Muscle of leg (tissue), 11 donors: ENCODE results near the gene LDLRAD4. TPM values are rescaled to one million over a fixed set of nuclear protein-coding genes. Genes with fewer than 3 reads are reported as not detected.

ENCODE experiments used
- DNase-seq: peaks from one replicate; pipeline ENCODE4 v3.0.0; 2013
- H3K27ac ChIP-seq: one replicate; pipeline ENCODE4 v1.5.1; 2013; ENCODE audit warnings: mild to moderate bottlenecking, low read length, control low read depth
- H3K27me3 ChIP-seq: one replicate; pipeline ENCODE4 v1.6.1; 2013; ENCODE audit warnings: low read length; ENCODE audit not compliant: control insufficient read depth, insufficient read depth
- H3K36me3 ChIP-seq: one replicate; pipeline ENCODE4 v1.6.1; 2013; ENCODE audit warnings: low read length; ENCODE audit not compliant: control insufficient read depth, insufficient read depth
- H3K4me1 ChIP-seq: one replicate; pipeline ENCODE4 v1.6.1; 2013; ENCODE audit warnings: low read length; ENCODE audit not compliant: control insufficient read depth, insufficient read depth
- H3K4me3 ChIP-seq: one replicate; pipeline ENCODE4 v1.5.1; 2013; ENCODE audit warnings: low read length, control low read depth
- H3K9me3 ChIP-seq: replicated peaks from 2 replicates; pipeline ENCODE4 v1.6.1; 2013; ENCODE audit warnings: low read depth, low read length; ENCODE audit not compliant: control insufficient read depth
- WGBS: methylation state at CpG from one replicate; pipeline ENCODE4 v1.1.5; 2013; ENCODE audit warnings: missing lambda C conversion rate; ENCODE audit not compliant: insufficient coverage; 5-methylcytosine and 5-hydroxymethylcytosine counted together
- polyA plus RNA-seq, 8 donors: library from polyadenylated mRNA; unstranded; fragments of 120-200 nt; gene quantifications; one replicate each; pipeline versions ENCODE4 v1.2.1 to v1.2.3, GENCODE V29; 2013; ENCODE audit warnings: inconsistent platforms in 1 of 8, low replicate concordance in 1 of 8; ENCODE audit not compliant: insufficient read length in 8 of 8, insufficient read depth in 1 of 8
- total RNA-seq: library from RNA; stranded (reverse); fragments of 120-200 nt; gene quantifications from one replicate; pipeline ENCODE4 v1.2.4, GENCODE V29; 2013

LDLRAD4 gene
- total and polyA plus RNA-seq, 9 donors, result 9.0 to 20.8 (median 14.4) TPM

GRCh38 chr18:13235981-13236380 is 17.4 kb downstream of the LDLRAD4 start:
- Histone ChIP-seq H3K4me3 (no peak overlapping the region), H3K36me3 (no peaks in the 10 kb centered on the region), H3K4me1 (peaks cover 38% of the 10 kb centered on the region), H3K9me3 (no peaks in the 10 kb centered on the region), H3K27me3 (peaks cover 3% of the 10 kb centered on the region), H3K27ac (peak overlapping the region; percentile 90)
- 11% methylated on average over 5 of the region's 8 CpGs for WGBS
- DNase-seq, result peak; percentile 97

GRCh38 chr18:13236411-13236810 is 17.9 kb downstream of the LDLRAD4 start:
- Histone ChIP-seq H3K9me3 (no peaks in the 10 kb centered on the region), H3K27ac (peak overlapping the region; percentile 26), H3K36me3 (no peaks in the 10 kb centered on the region), H3K4me3 (no peak overlapping the region), H3K27me3 (peaks cover 3% of the 10 kb centered on the region), H3K4me1 (peaks cover 38% of the 10 kb centered on the region)
- WGBS, result 73% methylated on average over 5 of the region's 9 CpGs
- no peak for DNase-seq

GRCh38 chr18:13237073-13237472 is 18.5 kb downstream of the LDLRAD4 start:
- peaks cover 35% of the 10 kb centered on the region for H3K4me1 ChIP-seq
- no peak overlapping the region for H3K4me3 ChIP-seq
- H3K9me3 ChIP-seq, result no peaks in the 10 kb centered on the region
- peaks cover 3% of the 10 kb centered on the region for H3K27me3 ChIP-seq
- no peak for DNase-seq
- H3K27ac ChIP-seq, result no peak overlapping the region
- WGBS, result 87% methylated on average over 6 of the region's 7 CpGs
- H3K36me3 ChIP-seq, result no peaks in the 10 kb centered on the region

- Histone ChIP-seq H3K4me3 (no peak overlapping the region), H3K36me3 (no peaks in the 10 kb centered on the region), H3K27me3 (peaks cover 3% of the 10 kb centered on the region), H3K9me3 (no peaks in the 10 kb centered on the region), H3K4me1 (peaks cover 29% of the 10 kb centered on the region), H3K27ac (no peak overlapping the region)
- DNase-seq, result no peak
- WGBS, result 67% methylated on average over 1 of the region's 3 CpGs
Observed at GRCh38 chr18:13237641-13238040, 19.1 kb downstream of the LDLRAD4 start.

GRCh38 chr18:13239171-13239956 is 20.8 kb downstream of the LDLRAD4 start:
- Histone ChIP-seq H3K27me3 (peaks cover 3% of the 10 kb centered on the region), H3K36me3 (no peaks in the 10 kb centered on the region), H3K4me1 (peaks cover 22% of the 10 kb centered on the region), H3K4me3 (no peak overlapping the region), H3K27ac (no peak overlapping the region), H3K9me3 (no peaks in the 10 kb centered on the region)
- peak; percentile 43 for DNase-seq
- WGBS, result 69% methylated on average over 10 of the region's 13 CpGs

GRCh38 chr18:13240060-13240725 is 21.6 kb downstream of the LDLRAD4 start:
- Histone ChIP-seq H3K4me3 (no peak overlapping the region), H3K27ac (no peak overlapping the region), H3K27me3 (peaks cover 3% of the 10 kb centered on the region), H3K4me1 (peaks cover 22% of the 10 kb centered on the region), H3K36me3 (no peaks in the 10 kb centered on the region), H3K9me3 (no peaks in the 10 kb centered on the region)
- DNase-seq, result no peak
- 98% methylated on average over 7 of the region's 15 CpGs for WGBS

GRCh38 chr18:13241083-13241892 is 22.7 kb downstream of the LDLRAD4 start:
- Histone ChIP-seq H3K9me3 (no peaks in the 10 kb centered on the region), H3K4me3 (no peak overlapping the region), H3K36me3 (no peaks in the 10 kb centered on the region), H3K27ac (no peak overlapping the region), H3K27me3 (peaks cover 3% of the 10 kb centered on the region), H3K4me1 (peaks cover 18% of the 10 kb centered on the region)
- DNase-seq, result no peak
- 93% methylated on average over 31 of the region's 31 CpGs for whole genome bisulfite sequencing

GRCh38 chr18:13241893-13242175 is 23.3 kb downstream of the LDLRAD4 start:
- Histone ChIP-seq H3K36me3 (no peaks in the 10 kb centered on the region), H3K4me3 (no peak overlapping the region), H3K27ac (no peak overlapping the region), H3K27me3 (peaks cover 3% of the 10 kb centered on the region), H3K4me1 (peaks cover 14% of the 10 kb centered on the region), H3K9me3 (no peaks in the 10 kb centered on the region)
- 88% methylated on average over 2 of the region's 13 CpGs for WGBS
- no peak for DNase-seq

GRCh38 chr18:13242797-13243196 is 24.2 kb downstream of the LDLRAD4 start:
- no peaks in the 10 kb centered on the region for H3K9me3 ChIP-seq
- no peak overlapping the region for H3K4me3 ChIP-seq
- peaks cover 11% of the 10 kb centered on the region for H3K4me1 ChIP-seq
- 50% methylated on average over 1 of the region's 5 CpGs for WGBS
- no peak for DNase-seq
- H3K36me3 ChIP-seq, result no peaks in the 10 kb centered on the region
- no peaks in the 10 kb centered on the region for H3K27me3 ChIP-seq
- H3K27ac ChIP-seq, result no peak overlapping the region

- WGBS, result 96% methylated on average over 9 of the region's 9 CpGs
Observed at GRCh38 chr18:13243363-13243762, 24.8 kb downstream of the LDLRAD4 start.

More at GRCh38 chr18:13243363-13243762, 24.8 kb downstream of the LDLRAD4 start:
- Histone ChIP-seq H3K4me1 (peaks cover 11% of the 10 kb centered on the region), H3K27ac (no peak overlapping the region), H3K9me3 (no peaks in the 10 kb centered on the region), H3K4me3 (no peak overlapping the region), H3K36me3 (no peaks in the 10 kb centered on the region), H3K27me3 (no peaks in the 10 kb centered on the region)
- DNase-seq, result no peak
